KG1 (cell line): ENCODE data around the gene H6PD.

ENCODE experiments used
- DNase-seq: peaks from one replicate; lab custom pipeline; 2025; lab: John Stamatoyannopoulos, UW

The H6PD gene

DNA sequence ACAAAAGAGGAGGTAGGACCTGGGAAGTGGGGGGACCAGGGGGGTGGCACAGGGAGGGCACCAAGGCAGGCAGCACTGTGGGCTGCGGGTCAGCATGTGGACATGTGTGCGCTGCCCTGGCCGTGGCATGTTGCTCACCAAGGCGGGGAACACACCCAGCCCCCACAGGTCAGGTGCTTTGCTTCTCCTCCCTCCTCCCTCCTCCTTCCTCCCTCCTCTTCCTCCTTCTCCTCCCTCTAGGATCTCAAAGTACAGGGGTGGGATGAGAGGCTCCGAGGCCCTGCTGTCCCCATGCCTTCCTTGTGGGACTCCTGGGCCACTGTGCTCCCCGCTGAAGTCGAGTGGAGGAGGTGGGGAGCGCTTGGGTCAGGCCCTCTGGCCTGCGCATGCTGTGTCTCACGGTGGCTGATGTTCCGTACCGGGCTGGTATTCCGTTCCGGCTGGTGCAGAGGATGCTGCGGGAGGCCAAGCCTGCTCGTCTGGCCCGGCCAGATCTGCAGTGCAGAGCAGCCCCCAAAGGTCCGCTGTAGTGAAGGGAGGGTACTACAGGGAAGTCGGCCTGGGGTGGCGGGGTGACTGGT, 84.7 kb downstream of the H6PD start:
- no peak for DNase-seq

- DNase-seq: no peak
These were observed 85.4 kb downstream of the H6PD start for GRCh38 chr1:9319789-9320519.
